IPS-11a (cell line): ENCODE results near the gene STK32B.
"Not testable (repeated sequence)": the region's sequence is repeated elsewhere in the genome, so short reads cannot be mapped to it uniquely, and the experiment has no call there.

Experiments used
- H3K4me3 ChIP-seq: one replicate; pipeline ENCODE4 v1.5.1; 2013; ENCODE audit warnings: low read depth, low read length, control low read depth

The STK32B gene

DNA sequence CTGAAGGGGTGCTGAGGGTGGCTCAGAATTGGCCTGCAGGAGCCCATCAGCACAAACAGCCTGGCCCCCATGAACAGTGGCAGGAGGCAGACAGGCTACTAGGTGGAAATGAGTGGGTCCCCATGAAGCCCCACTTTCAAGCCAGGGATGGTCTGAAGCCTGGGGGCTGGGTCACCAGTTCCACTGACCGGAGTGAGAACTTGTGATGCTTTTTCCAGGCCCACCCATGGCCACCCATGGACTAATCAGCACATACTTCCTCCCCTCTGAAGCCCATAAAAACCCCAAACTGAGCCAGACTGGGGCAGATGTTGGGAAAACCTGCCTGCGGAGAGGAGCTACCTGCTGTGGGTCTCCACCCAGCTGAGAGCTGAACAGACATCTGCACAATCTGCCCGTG lies 372.9 kb downstream of the STK32B start:
- H3K4me3 ChIP-seq: no peak overlapping the region

- no peak overlapping the region for H3K4me3 ChIP-seq
Observed at GRCh38 chr4:5424901-5425300, 373.6 kb downstream of the STK32B start.

GRCh38 chr4:5429747-5430146 lies 378.5 kb downstream of the STK32B start:
- no peak overlapping the region for H3K4me3 ChIP-seq

DNA sequence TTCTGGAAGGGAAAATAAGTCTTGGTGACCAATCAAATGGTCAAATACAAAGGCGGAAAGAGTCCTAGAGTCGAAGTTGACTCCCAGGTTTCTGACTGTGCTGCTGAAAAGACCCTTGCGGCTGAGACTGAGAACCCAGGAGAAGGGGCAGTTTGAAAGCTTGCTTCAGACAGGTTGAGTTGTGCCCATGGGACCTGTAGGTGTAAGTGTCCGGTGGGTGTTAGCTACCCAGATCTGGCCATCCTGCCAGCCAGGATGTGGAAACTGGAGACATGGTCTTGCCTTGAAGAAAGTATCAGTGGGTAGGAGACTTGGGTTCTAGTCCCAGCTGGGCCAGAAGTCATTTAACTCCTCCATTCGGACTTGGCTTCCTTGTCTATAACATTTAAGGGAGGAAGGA lies 381.9 kb downstream of the STK32B start:
- no peak overlapping the region for H3K4me3 ChIP-seq

GRCh38 chr4:5435201-5435600 lies 383.9 kb downstream of the STK32B start:
- no peak overlapping the region for H3K4me3 ChIP-seq

DNA sequence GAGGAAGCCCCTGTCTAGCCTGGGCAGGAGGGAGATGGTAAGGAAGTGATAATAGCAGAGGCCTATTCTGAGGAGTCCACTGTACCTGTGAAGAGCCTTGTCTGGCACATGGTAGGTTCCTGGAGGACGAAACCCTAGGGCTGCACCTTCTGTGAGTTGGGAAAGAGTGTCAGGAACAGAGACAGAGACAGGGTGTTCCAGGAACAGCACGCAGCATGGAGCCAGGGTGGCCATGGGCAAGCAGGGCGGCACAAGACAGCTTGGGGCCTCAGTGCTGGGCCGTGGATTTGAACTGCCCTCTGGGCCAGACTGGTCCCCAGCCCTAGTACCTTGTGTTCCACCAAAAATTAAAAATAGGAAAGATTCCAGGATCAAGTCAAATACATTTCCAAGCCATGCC lies 384.5 kb downstream of the STK32B start:
- H3K4me3 ChIP-seq: no peak overlapping the region

- H3K4me3 ChIP-seq: not testable (repeated sequence)
Observed at GRCh38 chr4:5443976-5444802, 392.9 kb downstream of the STK32B start.

GRCh38 chr4:5444918-5445517 lies 393.7 kb downstream of the STK32B start:
- H3K4me3 ChIP-seq: no peak overlapping the region

- H3K4me3 ChIP-seq: no peak overlapping the region
Observed at GRCh38 chr4:5446595-5447226, 395.4 kb downstream of the STK32B start.

DNA sequence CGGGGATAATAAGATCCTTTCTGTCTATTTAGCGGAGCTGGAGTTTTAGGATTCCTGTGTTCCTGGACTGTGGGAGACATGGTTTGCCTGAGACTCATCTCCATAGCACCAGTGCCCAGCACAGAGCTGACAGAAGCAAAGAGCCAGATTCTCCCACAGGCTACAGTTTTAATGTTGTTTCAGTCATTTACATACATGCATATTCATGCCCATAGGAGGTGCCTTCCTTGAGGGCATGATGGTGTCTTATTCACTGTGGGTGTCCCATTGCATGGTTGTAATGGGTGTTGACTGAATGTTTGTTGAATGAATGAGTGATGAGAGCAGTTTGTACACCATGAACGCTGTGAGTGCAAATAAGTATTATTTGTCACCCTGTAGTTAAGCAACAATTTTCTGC lies 396.5 kb downstream of the STK32B start:
- no peak overlapping the region for H3K4me3 ChIP-seq

GRCh38 chr4:5448221-5448620 lies 396.9 kb downstream of the STK32B start:
- H3K4me3 ChIP-seq: no peak overlapping the region

- H3K4me3 ChIP-seq: no peak overlapping the region
Observed at GRCh38 chr4:5451243-5451642, 400.0 kb downstream of the STK32B start.

GRCh38 chr4:5452156-5452555 lies 400.9 kb downstream of the STK32B start:
- H3K4me3 ChIP-seq: no peak overlapping the region

- H3K4me3 ChIP-seq: no peak overlapping the region
Observed at GRCh38 chr4:5455003-5455585, 403.8 kb downstream of the STK32B start.

DNA sequence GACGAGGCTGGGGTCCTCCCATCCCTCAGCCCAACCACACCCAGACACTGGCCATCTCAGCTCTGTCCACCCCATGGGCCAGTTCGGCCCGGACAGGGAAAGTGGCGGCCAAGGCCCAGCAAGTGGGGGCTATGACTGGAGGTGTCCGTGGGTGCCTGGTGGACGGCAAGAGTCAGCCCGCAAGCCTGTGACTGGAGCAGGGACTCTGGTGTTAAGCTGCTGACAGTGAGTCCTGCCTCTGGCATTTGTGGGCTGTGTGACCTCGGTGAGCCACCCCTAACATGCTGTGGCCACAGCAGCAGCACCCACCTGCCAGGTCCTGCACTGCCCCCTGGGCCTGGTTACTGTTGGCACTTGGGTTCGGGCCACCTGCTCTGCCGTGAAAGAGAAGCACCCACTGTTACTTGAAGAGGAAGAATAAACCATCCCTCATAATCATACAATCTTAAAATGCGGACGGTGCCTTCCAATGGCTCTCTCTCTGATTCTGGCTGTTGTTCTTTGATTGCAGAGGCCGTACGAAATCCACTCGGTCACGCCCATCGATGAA lies 405.1 kb downstream of the STK32B start:
- no peak overlapping the region for H3K4me3 ChIP-seq

DNA sequence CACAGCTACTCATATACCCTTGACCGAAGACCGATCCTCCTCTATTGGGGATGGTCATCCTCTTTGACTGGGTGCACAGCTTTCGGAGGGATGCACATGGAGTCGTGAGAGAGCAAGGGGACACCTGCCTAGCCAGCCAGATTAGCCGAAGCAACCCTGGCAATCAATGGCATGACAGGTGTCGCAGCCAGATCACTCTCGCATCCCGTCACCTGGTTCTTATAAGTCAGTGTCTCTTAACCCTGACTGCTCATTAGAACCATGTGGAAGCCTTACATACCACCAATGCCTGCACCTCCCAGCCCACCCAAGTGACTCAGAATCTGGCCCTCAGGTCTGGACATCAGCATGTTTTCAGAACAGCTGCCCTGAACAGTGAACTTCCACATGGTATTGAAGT lies 407.4 kb downstream of the STK32B start:
- H3K4me3 ChIP-seq: no peak overlapping the region

GRCh38 chr4:5459236-5459635 lies 408.0 kb downstream of the STK32B start:
- no peak overlapping the region for H3K4me3 ChIP-seq

GRCh38 chr4:5460106-5460801 lies 409.0 kb downstream of the STK32B start:
- H3K4me3 ChIP-seq: no peak overlapping the region

- H3K4me3 ChIP-seq: no peak overlapping the region
Observed at GRCh38 chr4:5461477-5461876, 410.2 kb downstream of the STK32B start.

- H3K4me3 ChIP-seq: no peak overlapping the region
Observed at GRCh38 chr4:5462254-5462835, 411.1 kb downstream of the STK32B start.

DNA sequence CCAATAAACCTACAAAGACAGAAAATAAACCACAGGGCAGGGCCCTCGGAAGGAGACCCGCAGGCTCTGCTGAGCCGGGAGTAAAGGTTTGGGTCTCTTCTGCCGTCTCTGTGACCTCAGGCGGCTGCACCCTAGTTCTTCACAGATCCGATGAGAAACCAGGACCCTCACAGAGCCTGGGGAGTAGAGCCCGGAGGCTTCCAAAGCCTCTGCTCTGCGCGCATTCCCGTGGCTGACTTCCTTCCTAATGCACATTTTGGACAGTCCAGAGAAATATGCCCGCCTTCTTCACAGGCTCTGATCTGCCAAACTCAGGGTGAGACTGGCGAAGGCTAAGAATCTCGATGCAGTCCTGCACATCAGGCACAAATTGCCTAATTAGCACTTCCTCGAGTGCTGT lies 411.6 kb downstream of the STK32B start:
- no peak overlapping the region for H3K4me3 ChIP-seq
